IPS DF 6.9 (cell line): ENCODE results near the gene ETFB.
A peak's percentile ranks its signal among the peaks of the same experiment; 100 is the strongest.

Experiments
- DNase-seq: peaks from one replicate; pipeline ENCODE4 v3.0.0-alpha.2; 2013; ENCODE audit warnings: low read depth, low spot score
- H3K27ac ChIP-seq: one replicate; pipeline ENCODE4 v1.5.1; 2013; ENCODE audit warnings: low read length, control low read depth
- H3K27me3 ChIP-seq: 2 replicates; pipeline ENCODE4 v1.6.1; 2013; ENCODE audit warnings: mild to moderate bottlenecking, low read length; ENCODE audit not compliant: control insufficient read depth, insufficient read depth
- H3K36me3 ChIP-seq: 2 replicates; pipeline ENCODE4 v1.6.1; 2013; ENCODE audit warnings: low read length; ENCODE audit not compliant: control insufficient read depth, insufficient read depth
- H3K4me1 ChIP-seq: 2 replicates; pipeline ENCODE4 v1.6.1; 2013; ENCODE audit warnings: low read length; ENCODE audit not compliant: control insufficient read depth, insufficient read depth
- H3K4me3 ChIP-seq: 2 replicates; pipeline ENCODE4 v1.5.1; 2013; ENCODE audit warnings: mild to moderate bottlenecking, low read length
- H3K9me3 ChIP-seq: 2 replicates; pipeline ENCODE4 v1.6.1; 2013; ENCODE audit warnings: low read length, inconsistent platforms; ENCODE audit not compliant: control insufficient read depth, insufficient read depth
- WGBS: extraction: QIAGEN DNeasy Blood & Tissue Kit; methylation state at CpG from one replicate; pipeline ENCODE4 v1.1.7; 2013; ENCODE audit warnings: mixed read lengths, missing lambda C conversion rate; ENCODE audit not compliant: insufficient read length, insufficient coverage; 5-methylcytosine and 5-hydroxymethylcytosine counted together

ETFB gene

DNA sequence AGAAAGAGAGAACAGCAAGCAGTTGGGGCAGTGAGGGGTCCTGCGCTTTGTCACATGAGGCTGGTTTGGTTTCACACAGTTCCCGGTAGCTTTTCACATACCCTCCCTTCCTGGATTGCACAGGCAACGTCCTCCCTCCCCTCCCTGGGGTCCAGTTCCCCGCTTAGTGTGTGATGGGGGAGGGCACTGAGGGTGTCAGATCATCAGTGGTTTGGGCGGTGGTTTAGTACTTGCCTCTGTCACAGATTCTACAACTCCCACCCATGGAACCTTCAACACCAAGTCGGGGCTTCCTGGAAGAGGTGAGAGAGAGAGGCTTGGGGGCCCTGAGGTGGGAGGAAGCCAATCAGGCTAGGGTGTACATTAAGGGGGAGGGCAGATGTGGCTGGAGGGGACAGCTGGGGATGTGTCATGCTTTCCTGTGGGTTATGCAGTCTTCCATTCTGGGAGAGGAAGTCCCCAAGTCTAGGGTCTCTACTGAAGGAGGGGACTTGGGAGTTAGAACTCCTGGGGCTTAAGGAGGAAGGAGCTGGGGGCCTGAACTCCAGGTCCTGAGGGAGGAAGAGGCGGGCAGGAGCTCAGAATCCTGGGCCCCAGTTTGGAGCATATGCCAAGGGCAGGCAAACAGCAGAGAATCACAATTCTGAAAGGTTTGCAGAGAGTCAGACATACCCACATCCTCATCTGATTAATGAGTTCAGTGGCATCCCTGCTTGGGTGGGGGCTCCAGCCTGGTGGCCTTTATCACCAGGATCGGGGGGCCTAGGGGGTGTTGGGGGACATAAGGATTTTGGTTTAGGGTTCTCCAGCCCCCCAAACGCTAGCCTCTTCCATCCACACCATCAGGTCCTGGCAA, 6.7 kb upstream of the ETFB start, which contains the start of gene NKG7:
NKG7 (minus strand) TSS at position 6 of the 856 bp plus-strand sequence. CDS start 119 bp downstream, outside the sequence.
- H3K4me3 ChIP-seq = no peak within 1 kb of the TSS
- H3K9me3 ChIP-seq = no peaks in the 10 kb centered on the region
- H3K27me3 ChIP-seq = no peaks in the 10 kb centered on the region
- H3K4me1 ChIP-seq = peaks cover 6% of the 10 kb centered on the region
- no peaks in the 10 kb centered on the region for H3K36me3 ChIP-seq
- H3K27ac ChIP-seq = no peak within 1 kb of the TSS
- no peak for DNase-seq
- WGBS = no CpG with 5 or more reads among the region's 9 CpGs

DNA sequence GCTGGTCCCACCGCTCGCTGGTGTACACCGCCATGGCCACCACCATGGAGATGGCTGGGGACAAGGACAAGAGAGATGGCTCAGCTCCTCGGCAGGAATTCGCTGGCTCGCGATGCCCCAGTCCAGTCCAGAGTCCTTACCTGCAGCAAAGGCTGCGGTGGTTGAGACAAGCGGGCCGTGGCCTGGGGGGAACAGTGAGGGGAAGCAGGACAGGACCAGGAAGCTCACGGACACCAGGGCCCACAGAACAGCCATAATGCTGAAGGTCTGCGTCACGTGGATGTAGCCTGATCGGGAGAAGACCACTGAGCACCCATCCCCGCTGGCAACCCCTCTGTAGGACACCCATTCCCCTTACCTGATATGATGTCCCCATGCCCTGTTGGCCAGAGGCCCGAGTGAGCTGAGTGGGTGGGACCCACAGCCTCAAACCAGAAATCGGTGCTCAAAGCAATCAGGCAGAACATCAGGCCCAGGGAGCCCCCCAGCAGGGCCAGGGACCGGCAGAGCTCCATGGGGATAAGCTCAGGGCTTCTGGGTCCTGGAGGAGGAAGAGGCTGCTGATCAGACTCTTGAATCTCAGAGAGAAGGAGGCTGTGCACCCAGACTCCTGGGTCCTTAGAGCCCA, 5.9 kb upstream of the ETFB start:
- no peak overlapping the region for H3K27ac ChIP-seq
- no peaks in the 10 kb centered on the region for H3K27me3 ChIP-seq
- H3K9me3 ChIP-seq = no peaks in the 10 kb centered on the region
- WGBS = no CpG with 5 or more reads among the region's 18 CpGs
- no peak overlapping the region for H3K4me3 ChIP-seq
- H3K36me3 ChIP-seq = no peaks in the 10 kb centered on the region
- no peak for DNase-seq
- peaks cover 6% of the 10 kb centered on the region for H3K4me1 ChIP-seq

GRCh38 chr19:51371186-51371690, 5.0 kb upstream of the ETFB start:
- no CpG with 5 or more reads among the region's 8 CpGs for WGBS
- H3K27ac ChIP-seq = no peak overlapping the region
- no peak overlapping the region for H3K4me3 ChIP-seq
- no peaks in the 10 kb centered on the region for H3K9me3 ChIP-seq
- H3K36me3 ChIP-seq = no peaks in the 10 kb centered on the region
- H3K4me1 ChIP-seq = peaks cover 6% of the 10 kb centered on the region
- no peaks in the 10 kb centered on the region for H3K27me3 ChIP-seq
- DNase-seq = no peak

GRCh38 chr19:51370230-51370629, 4.0 kb upstream of the ETFB start:
- H3K4me3 ChIP-seq = no peak overlapping the region

GRCh38 chr19:51368366-51369282, 2.4 kb upstream of the ETFB start, which contains the start of gene CLDND2:
Gene CLDND2, minus strand, starts transcription at chr19:51369003. Its CDS starts 426 bp downstream, at chr19:51368577.
- peaks cover 6% of the 10 kb centered on the region for H3K4me1 ChIP-seq
- no peaks in the 10 kb centered on the region for H3K36me3 ChIP-seq
- no peak within 1 kb of the TSS for H3K27ac ChIP-seq
- no peaks in the 10 kb centered on the region for H3K9me3 ChIP-seq
- no peaks in the 10 kb centered on the region for H3K27me3 ChIP-seq
- WGBS = no CpG with 5 or more reads among the region's 23 CpGs
- peak within 1 kb of the TSS; percentile 55; the same call in 1 of the 2 replicates for H3K4me3 ChIP-seq
- no peak for DNase-seq

More at GRCh38 chr19:51370230-51370629, 4.0 kb upstream of the ETFB start:
- Histone ChIP-seq H3K27me3 (no peaks in the 10 kb centered on the region), H3K4me1 (peaks cover 6% of the 10 kb centered on the region), H3K36me3 (no peaks in the 10 kb centered on the region), H3K9me3 (no peaks in the 10 kb centered on the region), H3K27ac (no peak overlapping the region)
- no CpG with 5 or more reads among the region's 4 CpGs for WGBS
- no peak for DNase-seq

- Histone ChIP-seq H3K27me3 (no peaks in the 10 kb centered on the region), H3K9me3 (no peaks in the 10 kb centered on the region), H3K4me3 (peak overlapping the region; percentile 72; the same call in 1 of the 2 replicates), H3K36me3 (no peaks in the 10 kb centered on the region), H3K27ac (no peak overlapping the region), H3K4me1 (peaks cover 6% of the 10 kb centered on the region)
- no peak for DNase-seq
- WGBS = no CpG with 5 or more reads among the region's 64 CpGs
These were observed 1.6 kb upstream of the ETFB start for GRCh38 chr19:51367565-51368365.

GRCh38 chr19:51367255-51367564, 1.0 kb upstream of the ETFB start:
- no CpG with 5 or more reads among the region's 15 CpGs for WGBS
- Histone ChIP-seq H3K27me3 (no peaks in the 10 kb centered on the region), H3K27ac (no peak overlapping the region), H3K4me1 (peaks cover 6% of the 10 kb centered on the region), H3K4me3 (peak overlapping the region; percentile 72), H3K36me3 (no peaks in the 10 kb centered on the region), H3K9me3 (no peaks in the 10 kb centered on the region)
- DNase-seq = no peak

DNA sequence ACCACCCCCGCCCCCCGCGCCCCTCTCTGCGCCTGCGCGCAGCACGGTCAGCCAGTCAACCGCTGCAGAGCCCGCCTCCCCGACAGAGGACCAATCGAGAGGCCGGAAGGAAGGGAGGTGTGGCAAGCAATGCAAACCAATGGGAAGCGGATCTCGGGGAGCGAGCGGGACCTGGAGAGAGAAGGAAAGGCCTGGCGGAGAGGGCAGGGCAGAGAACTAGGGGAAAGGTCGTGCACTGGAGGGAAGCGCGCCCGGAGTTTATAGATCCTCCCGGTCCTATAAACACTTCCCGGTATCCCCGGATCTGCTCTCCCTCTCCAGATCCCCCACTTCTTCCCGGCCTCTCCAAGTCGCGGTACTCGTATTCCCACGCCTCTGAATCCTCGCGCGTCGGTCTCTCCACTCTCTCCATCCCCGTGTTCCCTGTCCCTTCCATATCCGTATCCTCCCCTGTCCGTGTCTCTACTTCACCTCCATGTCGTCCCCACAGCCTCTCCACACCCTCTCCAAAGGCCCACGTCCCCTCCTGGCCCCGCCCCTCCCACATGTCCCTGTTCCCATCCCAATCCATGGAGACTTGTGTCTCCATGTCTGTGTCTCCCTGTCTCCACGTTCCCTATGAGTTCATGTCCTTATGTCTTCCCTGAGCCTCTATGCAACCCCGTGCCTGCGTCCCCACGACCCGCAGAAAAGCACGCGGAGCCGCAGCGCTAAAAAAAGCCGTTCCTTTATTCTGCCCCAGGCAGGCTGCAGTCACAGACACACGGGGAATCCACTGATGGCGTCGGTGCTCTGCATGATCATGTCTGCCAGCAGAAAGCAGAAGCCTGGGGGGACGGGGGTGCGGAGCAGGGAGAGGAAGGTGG, 434 bp upstream of the ETFB start:
- DNase-seq = peak; percentile 94
- WGBS = no CpG with 5 or more reads among the region's 54 CpGs
- Histone ChIP-seq H3K36me3 (no peaks in the 10 kb centered on the region), H3K9me3 (no peaks in the 10 kb centered on the region), H3K27ac (no peak overlapping the region), H3K27me3 (no peaks in the 10 kb centered on the region), H3K4me3 (peak overlapping the region; percentile 72), H3K4me1 (peaks cover 6% of the 10 kb centered on the region)
